ENCODE measurements around the gene DNAJC22.
"Not testable (repeated sequence)": the region's sequence is repeated elsewhere in the genome, so short reads cannot be mapped to it uniquely, and the experiment has no call there.

DNAJC22 gene

GRCh38 chr12:49346659-49347310 lies at the start of gene DNAJC22:
Gene DNAJC22, plus strand, starts transcription at chr12:49346888. Its CDS starts 1,985 bp downstream, at chr12:49348873.
- DNase-seq: no peak

DNA sequence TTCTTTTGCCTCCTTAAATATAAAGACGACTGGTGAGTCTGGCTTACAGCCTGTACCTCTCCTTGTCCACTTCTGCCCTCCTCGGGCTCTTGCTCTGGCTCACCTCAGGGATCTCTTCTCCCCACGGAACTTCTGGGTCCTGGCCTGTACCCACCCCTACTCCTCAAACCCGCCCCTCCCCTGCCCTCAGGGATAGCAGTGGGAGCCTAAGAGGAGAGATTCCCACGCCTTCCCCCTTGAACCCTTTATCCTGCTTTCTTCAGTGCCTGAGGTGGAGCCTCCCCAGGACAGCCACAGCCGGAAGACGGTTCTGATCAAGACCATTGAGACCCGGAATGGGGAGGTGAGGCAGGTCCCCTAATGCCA lies 49.0 kb upstream of the DNAJC22 start:
- DNase-seq: no peak

DNA sequence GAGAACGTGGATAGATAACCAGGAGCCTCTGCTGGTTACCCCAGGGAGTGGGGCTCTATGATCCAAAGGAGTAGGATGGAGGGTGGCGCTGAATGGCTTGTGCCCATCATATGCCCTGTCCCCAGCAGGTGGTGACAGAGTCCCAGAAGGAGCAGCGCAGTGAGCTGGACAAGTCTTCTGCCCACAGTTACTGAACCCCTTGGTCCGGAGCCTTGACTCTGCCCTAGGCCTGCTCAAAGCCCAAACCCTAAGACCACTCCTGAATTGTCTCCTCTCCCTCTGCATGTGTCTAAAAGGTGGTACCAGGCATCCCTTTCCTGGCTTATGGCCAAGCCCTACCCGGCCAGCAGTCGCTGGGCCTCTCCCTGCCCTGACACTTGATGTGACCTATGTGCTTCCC lies 48.5 kb upstream of the DNAJC22 start:
- no peak for DNase-seq

DNA sequence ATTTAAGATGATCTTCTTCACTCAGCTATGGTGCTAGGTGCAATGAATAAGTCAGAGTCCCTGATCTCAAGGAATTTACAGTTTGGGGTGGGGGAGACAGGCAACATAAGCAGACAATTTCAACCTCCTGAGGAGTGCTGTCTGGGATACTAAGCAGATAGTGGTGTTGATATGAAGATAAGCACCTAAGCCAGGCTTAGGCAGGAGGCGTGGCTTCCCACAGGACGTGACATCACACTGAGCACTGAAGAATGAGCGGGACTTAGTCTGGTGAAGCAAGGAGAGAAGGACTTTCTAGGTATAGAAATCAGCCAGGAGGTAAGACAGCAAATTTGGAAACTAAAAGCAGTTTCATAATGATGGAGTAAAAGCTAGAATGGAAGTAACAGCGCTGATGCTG lies 44.9 kb upstream of the DNAJC22 start:
- peak; percentile 50 for DNase-seq

DNA sequence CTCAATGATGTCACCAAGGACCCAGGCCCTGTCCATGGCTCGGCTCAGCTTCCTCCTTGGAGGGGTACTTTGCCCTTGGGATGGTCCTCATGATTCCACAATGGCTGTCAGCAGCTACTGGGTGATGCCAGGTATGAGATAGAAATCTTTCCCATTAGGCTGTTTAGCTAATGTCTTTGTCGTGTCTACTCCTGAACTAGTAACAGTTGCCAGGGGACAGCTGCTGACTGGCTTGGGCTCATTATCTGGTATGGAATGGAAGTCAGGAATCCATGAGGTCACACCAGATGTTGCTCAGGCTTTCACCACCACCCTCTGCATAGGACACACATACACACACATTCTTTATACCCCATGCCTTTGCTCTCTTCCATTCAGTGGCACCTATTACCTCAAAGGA lies 42.5 kb upstream of the DNAJC22 start:
- no peak for DNase-seq

DNA sequence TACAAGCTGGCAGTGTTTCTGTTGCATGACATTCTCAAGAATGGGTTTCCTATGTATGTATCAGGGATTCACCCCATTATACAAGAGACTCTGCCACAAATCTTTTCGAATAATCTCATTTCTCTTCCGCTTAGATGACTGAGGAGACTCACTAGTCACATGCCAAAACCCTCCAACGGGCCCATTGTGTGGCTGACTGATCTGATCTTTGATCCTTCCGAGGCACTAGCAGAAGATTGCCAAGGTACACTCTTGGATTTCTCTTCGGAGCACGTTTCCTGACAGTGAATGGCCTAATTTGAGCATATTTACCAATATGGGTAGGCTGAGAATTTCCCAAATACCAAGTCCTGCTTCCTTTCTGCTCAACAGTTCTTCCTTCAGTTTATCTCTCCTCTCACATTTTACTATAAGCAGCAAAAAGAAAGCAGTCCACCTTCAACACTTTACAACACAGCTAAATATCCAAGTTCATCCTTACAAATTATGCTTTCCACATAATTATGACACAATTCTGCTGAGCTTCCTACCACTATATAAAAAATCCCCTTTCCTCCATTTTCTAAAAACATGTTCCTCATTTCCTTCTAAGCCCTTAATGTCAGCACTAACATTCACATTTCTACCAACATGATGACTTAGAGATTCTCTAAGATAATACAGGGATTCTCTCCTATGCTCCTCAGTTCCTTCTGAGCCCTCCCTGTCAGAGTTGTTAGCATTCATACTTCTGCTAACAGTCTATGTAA lies 40.8 kb upstream of the DNAJC22 start:
- no peak for DNase-seq

- DNase-seq: no peak
Measured at GRCh38 chr12:49309386-49309785, 37.3 kb upstream of the DNAJC22 start.

GRCh38 chr12:49310451-49311000 lies 36.2 kb upstream of the DNAJC22 start:
- not testable (repeated sequence) for DNase-seq

- no peak for DNase-seq
Measured at GRCh38 chr12:49314811-49315210, 31.9 kb upstream of the DNAJC22 start.

DNA sequence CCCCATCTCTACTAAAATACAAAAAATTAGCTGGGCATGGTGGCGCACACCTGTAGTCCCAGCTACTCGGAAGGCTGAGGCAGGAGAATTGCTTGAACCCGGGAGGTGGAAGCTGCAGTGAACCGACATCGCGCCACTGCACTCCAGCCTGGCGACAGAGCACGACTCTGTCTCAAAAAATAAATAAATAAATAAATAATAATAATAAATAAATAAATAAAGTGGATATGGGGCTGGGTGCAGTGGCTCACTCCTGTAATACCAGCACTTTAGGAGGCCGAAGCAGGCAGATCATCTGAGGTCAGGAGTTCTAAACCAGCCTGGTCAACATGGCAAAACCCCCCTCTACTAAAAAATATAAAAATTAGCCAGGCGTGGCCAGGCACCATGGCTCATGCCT lies 29.6 kb upstream of the DNAJC22 start:
- not testable (repeated sequence) for DNase-seq

DNA sequence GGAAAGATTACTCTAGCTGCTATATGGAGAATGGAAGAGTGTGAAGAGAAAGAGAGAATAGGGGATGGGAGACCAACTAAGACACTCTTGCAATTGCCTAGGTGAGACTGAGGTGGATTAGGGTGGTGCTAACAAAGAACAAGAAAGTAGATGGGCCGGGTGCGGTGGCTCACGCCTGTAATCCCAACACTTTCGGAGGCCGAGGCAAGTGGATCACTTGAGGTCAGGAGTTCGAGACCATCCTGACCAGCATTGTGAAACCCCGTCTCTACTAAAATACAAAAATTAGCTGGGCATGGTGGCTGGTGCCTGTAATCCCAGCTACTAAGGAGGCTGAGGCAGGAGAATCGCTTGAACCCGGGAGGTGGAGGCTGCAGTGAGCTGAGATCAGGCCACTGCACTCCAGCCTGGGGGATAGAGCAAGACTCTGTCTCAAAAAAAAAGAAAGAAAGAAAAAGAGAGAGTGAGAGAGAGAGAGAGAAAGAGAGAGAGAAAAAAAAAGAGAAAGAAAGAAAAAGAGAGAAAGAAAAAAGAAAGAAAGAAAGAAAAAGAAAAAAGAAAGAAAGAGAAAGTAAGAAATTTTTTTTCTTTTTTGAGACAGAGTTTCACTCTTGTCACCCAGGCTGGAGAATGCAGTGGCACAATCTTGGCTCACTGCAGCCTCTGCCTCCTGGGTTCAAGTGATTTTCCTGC lies 26.1 kb upstream of the DNAJC22 start:
- DNase-seq: not testable (repeated sequence)

- DNase-seq: no peak
Measured at GRCh38 chr12:49322367-49322707, 24.4 kb upstream of the DNAJC22 start.

GRCh38 chr12:49322708-49323523 lies 23.8 kb upstream of the DNAJC22 start, which contains the start of gene TROAP:
Gene TROAP, plus strand, starts transcription at chr12:49323255. Its CDS starts 354 bp downstream, at chr12:49323609.
- DNase-seq: peak; percentile 98

GRCh38 chr12:49323524-49324097 lies 23.1 kb upstream of the DNAJC22 start:
- DNase-seq: no peak

- DNase-seq: no peak
Measured at GRCh38 chr12:49325606-49326005, 21.1 kb upstream of the DNAJC22 start.

DNA sequence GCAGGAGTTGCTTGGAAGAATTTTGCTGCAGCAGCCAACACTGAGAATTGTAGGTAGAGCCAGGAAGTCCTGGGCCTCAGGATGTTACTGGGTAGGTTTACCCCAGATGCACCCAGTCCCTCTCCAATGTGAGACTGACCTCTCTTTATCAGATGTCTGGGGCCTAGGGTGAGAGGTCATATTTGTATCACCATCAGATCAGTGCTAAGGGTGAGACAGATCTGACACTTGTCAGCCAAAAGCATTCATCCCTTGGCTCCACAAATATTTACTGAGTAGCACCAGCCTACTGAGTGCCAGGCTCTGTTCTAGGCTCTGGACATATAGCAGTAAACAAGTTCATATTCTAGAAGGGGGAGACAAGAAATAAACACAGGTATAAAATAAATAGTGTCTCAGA lies 19.3 kb upstream of the DNAJC22 start:
- DNase-seq: no peak

DNA sequence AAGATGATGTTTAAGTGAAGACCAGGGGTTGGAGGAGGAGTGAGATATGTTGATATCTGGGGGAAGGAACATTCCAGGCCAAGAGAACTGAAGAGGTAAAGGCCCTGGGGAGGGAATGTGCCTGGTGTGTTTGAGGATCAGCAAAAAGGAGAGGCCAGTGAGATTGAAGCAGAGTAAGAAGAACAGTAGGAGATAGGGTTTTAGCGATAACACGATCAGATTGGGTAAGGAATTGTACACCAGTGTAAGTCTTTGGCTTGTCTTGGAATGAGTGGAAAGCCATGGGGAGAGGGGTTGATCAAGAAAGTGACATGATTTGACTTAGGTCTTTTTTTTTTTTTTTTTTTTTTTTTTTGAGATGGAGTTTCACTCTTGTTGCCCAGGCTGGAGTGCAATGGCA lies 18.8 kb upstream of the DNAJC22 start:
- DNase-seq: no peak

- DNase-seq: no peak
Measured at GRCh38 chr12:49328816-49329215, 17.9 kb upstream of the DNAJC22 start.

DNA sequence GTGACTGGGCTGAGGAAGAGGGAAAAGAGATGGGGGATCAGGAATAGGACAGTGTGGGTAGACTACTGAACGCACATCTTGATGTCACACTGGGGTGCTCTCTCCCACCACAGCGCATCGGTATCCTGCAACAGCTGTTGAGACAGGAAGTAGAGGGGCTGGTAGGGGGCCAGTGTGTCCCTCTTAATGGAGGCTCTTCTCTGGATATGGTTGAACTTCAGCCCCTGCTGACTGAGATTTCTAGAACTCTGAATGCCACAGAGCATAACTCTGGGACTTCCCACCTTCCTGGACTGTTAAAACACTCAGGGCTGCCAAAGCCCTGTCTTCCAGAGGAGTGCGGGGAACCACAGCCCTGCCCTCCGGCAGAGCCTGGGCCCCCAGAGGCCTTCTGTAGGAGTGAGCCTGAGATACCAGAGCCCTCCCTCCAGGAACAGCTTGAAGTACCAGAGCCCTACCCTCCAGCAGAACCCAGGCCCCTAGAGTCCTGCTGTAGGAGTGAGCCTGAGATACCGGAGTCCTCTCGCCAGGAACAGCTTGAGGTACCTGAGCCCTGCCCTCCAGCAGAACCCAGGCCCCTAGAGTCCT lies 16.6 kb upstream of the DNAJC22 start:
- DNase-seq: no peak

GRCh38 chr12:49330631-49331379 lies 15.9 kb upstream of the DNAJC22 start:
- no peak for DNase-seq

Data from stimulated activated CD4-positive, alpha-beta T cell treated with anti-CD3 and anti-CD28 coated beads, Interleukin-1b, Interleukin-23, amount 100 ng/mL, for 48 hours (primary cell).